ENCODE measurements around the gene MAOA. TPM values are rescaled to one million over a fixed set of nuclear protein-coding genes. Genes with fewer than 3 reads are reported as not detected.

The MAOA gene
- total RNA-seq, 2 donors from 2014 or later: 47.1 to 118 TPM

DNA sequence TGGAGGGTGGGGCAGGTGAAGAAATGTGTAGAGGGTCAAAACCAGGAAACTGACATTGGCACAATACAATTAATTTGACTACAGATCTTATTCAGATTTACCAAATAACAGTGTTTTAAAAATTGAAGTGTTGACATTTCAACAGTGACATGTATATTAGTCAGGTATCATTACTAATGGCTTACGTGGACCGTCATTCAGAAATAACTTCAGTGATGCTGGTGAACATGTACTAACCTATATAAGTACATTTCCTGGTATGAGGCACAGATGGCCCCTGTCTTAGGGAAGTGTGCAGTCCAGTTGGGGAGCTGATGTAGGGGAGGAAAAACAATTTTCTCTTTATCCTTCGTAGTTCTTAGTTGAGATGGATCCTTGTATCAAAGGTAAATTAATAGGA lies 22.3 kb upstream of the MAOA start:
- no peaks in the 10 kb centered on the region for H3K9me3 ChIP-seq
- no peak overlapping the region for H3K4me3 ChIP-seq
- no peak overlapping the region for H3K27ac ChIP-seq
- intact Hi-C loops (cut with DNase I): no loop called here
- no peak for ATAC-seq
- 59 to 67% methylated on average over 3 of the region's 3 CpGs for WGBS, 2 donors
- no peak for TF ChIP-seq CTCF (IDR thresholded peaks at IDR 0.05)
- TF ChIP-seq POLR2A (IDR thresholded peaks at IDR 0.05): no peak
- H3K36me3 ChIP-seq (replicated peaks in 1 of 2; ENCODE audit: insufficient read depth in 1 of 2, low read depth in 2 of 2): no peaks in the 10 kb centered on the region
- no peaks in the 10 kb centered on the region for H3K27me3 ChIP-seq
- H3K4me1 ChIP-seq: no peaks in the 10 kb centered on the region
- DNase-seq: no peak

- DNase-seq (no peak), ATAC-seq (no peak)
- TF ChIP-seq CTCF (IDR thresholded peaks at IDR 0.05): no peak
- TF ChIP-seq POLR2A (IDR thresholded peaks at IDR 0.05): no peak
- Histone ChIP-seq H3K4me1 (no peaks in the 10 kb centered on the region), H3K4me3 (no peak overlapping the region), H3K27me3 (no peaks in the 10 kb centered on the region), H3K27ac (no peak overlapping the region), H3K36me3 (replicated peaks in 1 of 2; ENCODE audit: insufficient read depth in 1 of 2, low read depth in 2 of 2) (no peaks in the 10 kb centered on the region), H3K9me3 (no peaks in the 10 kb centered on the region)
- 58 to 63% methylated on average over 5 of the region's 5 CpGs for WGBS, 2 donors
- intact Hi-C loops (cut with DNase I): no loop called here
These were observed 15.6 kb upstream of the MAOA start for GRCh38 chrX:43640482-43640881.

DNA sequence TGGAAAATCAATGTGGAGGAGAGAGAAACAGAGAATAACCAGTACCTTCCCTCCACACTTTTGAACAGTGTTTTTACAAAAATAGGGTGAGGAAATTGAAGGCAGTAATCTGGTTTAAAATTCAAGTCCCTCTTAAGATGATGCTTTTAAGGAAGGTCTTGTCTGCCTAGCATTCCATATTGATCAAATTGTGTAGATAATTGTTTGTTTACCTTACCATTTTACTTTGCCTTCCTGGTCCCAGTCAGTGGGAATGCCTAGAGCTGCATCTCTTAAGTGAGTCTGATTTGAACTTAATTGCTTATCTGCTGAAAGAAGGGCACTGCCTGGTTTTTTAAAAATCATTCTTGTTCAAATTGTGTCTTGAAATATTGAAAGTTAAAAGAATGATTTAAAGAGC lies 14.4 kb upstream of the MAOA start:
- Histone ChIP-seq H3K4me1 (no peaks in the 10 kb centered on the region), H3K9me3 (no peaks in the 10 kb centered on the region), H3K36me3 (replicated peaks in 1 of 2; ENCODE audit: insufficient read depth in 1 of 2, low read depth in 2 of 2) (no peaks in the 10 kb centered on the region), H3K27ac (no peak overlapping the region), H3K27me3 (no peaks in the 10 kb centered on the region), H3K4me3 (no peak overlapping the region)
- intact Hi-C loops (cut with DNase I): no loop called here
- TF ChIP-seq CTCF (IDR thresholded peaks at IDR 0.05) (no peak), POLR2A (IDR thresholded peaks at IDR 0.05) (no peak)
- no peak for ATAC-seq
- no peak for DNase-seq

GRCh38 chrX:43643201-43643600 lies 12.9 kb upstream of the MAOA start:
- Histone ChIP-seq H3K36me3 (replicated peaks in 1 of 2; ENCODE audit: insufficient read depth in 1 of 2, low read depth in 2 of 2) (no peaks in the 10 kb centered on the region), H3K27ac (no peak overlapping the region), H3K27me3 (no peaks in the 10 kb centered on the region), H3K4me3 (no peak overlapping the region), H3K4me1 (no peaks in the 10 kb centered on the region), H3K9me3 (no peaks in the 10 kb centered on the region)
- TF ChIP-seq POLR2A (IDR thresholded peaks at IDR 0.05): no peak
- 93 to 100% methylated on average over 1 of the region's 1 CpG for WGBS, 2 donors
- DNase-seq: no peak
- no peak for ATAC-seq
- intact Hi-C loops (cut with DNase I): no loop called here

DNA sequence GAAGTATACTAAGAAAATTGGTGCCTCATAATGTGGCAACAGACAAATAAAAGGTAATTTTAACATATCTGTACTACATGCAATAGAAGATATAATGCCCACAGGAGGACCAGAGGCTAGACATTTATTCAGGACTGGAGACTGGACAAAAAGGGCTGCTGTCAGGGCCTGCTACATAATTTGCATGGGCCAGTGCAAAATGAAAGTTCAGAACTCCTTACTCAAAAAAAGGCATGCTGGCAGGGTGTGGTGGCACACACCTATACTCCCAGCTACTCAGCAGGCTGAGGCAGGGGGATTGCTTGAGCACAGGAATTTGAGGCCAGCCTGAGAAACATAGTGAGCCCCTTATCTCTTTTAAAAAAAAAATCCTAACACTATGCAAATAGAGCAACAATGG lies 12.4 kb upstream of the MAOA start:
- no peaks in the 10 kb centered on the region for H3K27me3 ChIP-seq

More for the DNA sequence above, 12.4 kb upstream of the MAOA start:
- TF ChIP-seq POLR2A (IDR thresholded peaks at IDR 0.05) (no peak), CTCF (IDR thresholded peaks at IDR 0.05) (no peak)
- no peak overlapping the region for H3K4me3 ChIP-seq
- no peaks in the 10 kb centered on the region for H3K4me1 ChIP-seq
- H3K9me3 ChIP-seq: no peaks in the 10 kb centered on the region
- DNase-seq: no peak
- no peak for ATAC-seq
- no peaks in the 10 kb centered on the region for H3K36me3 ChIP-seq (replicated peaks in 1 of 2; ENCODE audit: insufficient read depth in 1 of 2, low read depth in 2 of 2)
- H3K27ac ChIP-seq: no peak overlapping the region
- intact Hi-C loops (cut with DNase I): no loop called here
